Body of pancreas (tissue), 4 donors: Measurements from ENCODE around the gene ASB8. TPM values are rescaled to one million over a fixed set of nuclear protein-coding genes. Genes with fewer than 3 reads are reported as not detected.

Experiments
- ATAC-seq: fragments of 150-250 bp; one replicate; pipeline ENCODE4 v1.9.1; 2016
- DNase-seq, 4 donors: peaks; one replicate each; pipeline ENCODE4 v3.0.0-alpha.2; 2019
- H3K27ac ChIP-seq, 4 donors: fragments of 200-600 bp; sonication (generic); 1 replicate in 3 of 4; 2 replicates in 1 of 4; pipeline versions ENCODE4 v1.5.1 to v1.6.1; 2016 to 2019; ENCODE audit warnings: mild to moderate bottlenecking in 1 of 4, mixed read lengths in 1 of 4, moderate library complexity in 1 of 4
- H3K27me3 ChIP-seq, 2 donors: fragments of 200-600 bp; sonication (generic); one replicate each; pipeline ENCODE4 v1.6.0; 2016; ENCODE audit warnings: mild to moderate bottlenecking in 1 of 2
- H3K36me3 ChIP-seq, 2 donors: fragments of 200-600 bp; sonication (generic); replicated peaks in 1 of 2; 2 replicates each; pipeline ENCODE4 v1.5.1; 2016; ENCODE audit warnings: low read depth in 2 of 2; ENCODE audit not compliant: insufficient read depth in 1 of 2
- H3K4me1 ChIP-seq: fragments of 200-600 bp; sonication (generic); one replicate; pipeline ENCODE4 v1.6.0; 2016
- H3K4me3 ChIP-seq, 2 donors: fragments of 200-600 bp; sonication (generic); 1 replicate in 1 of 2; 2 replicates in 1 of 2; pipeline ENCODE4 v1.5.1; 2016 to 2019
- H3K9me3 ChIP-seq, 3 donors: fragments of 200-600 bp; sonication (generic); 1 replicate in 2 of 3; 2 replicates in 1 of 3; pipeline ENCODE4 v1.5.1; 2016
- POLR2A ChIP-seq, 3 donors: fragments of 450-650 bp; IDR thresholded peaks; one replicate each; pipeline ENCODE4 v1.6.1; 2016; ENCODE audit warnings: antibody characterized with exemption in 3 of 3, mild to moderate bottlenecking in 2 of 3
- WGBS, 2 donors: methylation state at CpG; one replicate each; pipeline ENCODE4 v1.1.5; 2017; 5-methylcytosine and 5-hydroxymethylcytosine counted together
- intact Hi-C: fragments of 100-400 bp; cut with DNase I; formaldehyde crosslinking; loops from one replicate; pipeline ENCODE4 v1.15.1; 2023
- total RNA-seq, 2 donors: library from RNA; depleted of rRNA; stranded (reverse); fragments of >200 nt; gene quantifications; one replicate each; pipeline ENCODE4 v1.1.0, GENCODE V29; 2016
- TF ChIP-seq, protein P1 (sequence below), 7 experiments: fragments of 450-650 bp in 4 of 7; fragments of 200-600 bp in 3 of 7; sonication (generic) in 3 of 7; IDR thresholded peaks; one replicate each; pipeline ENCODE4 v1.5.1; 2016 to 2019; ENCODE audit warnings: antibody characterized with exemption in 7 of 7

The ASB8 gene
- 10 to 100 TPM; 27.2 to 33.0 TPM for total RNA-seq

DNA sequence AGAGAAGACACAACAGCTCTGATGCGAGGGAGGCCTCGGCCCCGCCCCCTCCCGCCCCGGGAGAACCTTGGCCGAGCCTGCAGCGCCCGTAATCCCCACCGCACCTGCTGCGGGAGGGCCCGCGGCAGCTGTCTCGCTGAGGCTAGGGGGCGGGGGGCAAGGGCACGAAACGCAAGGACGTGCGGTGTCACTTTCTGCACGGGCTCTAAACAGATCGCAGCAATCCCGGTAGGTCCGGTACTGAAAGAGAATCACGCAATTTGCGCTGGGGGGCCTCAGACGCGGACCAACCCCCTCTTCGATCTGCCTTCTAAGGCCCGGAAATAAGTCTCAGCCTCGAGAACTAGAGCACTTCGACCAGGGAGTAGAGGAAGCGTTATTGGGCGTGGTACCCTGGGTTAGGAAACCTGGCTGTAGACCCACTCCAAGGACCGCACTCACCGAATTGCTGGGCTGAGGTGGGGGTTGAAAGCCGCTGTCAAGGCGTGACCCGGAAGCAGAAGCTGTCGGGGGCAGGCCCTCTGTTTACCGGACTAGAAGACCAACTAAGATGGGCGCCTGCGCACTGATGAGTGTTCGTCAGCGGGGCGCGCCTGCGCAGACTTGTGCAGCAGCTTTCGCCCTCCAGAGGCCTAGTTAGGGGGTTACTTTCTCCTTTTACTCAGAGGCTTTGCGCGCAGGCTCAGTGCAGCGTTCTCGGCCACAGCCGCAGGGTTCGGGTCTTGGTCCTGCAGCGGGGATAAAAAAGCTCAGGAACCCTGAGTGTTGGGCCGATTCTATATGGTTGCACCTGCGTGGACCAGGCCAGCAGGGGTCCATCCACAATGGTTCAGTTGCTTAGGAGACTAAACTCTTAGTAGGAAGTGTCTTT is at the start of gene ASB8:
Gene ASB8 (minus strand): TSS at position 498 of the 871 bp plus-strand sequence. CDS start 4,019 bp downstream, outside the sequence.
- H3K9me3 ChIP-seq: no peaks in the 10 kb centered on the region
- ATAC-seq (peak; percentile 100), DNase-seq (peak; percentile 99 to 100 (median 99))
- intact Hi-C loops: no loop called here
- peak within 1 kb of the TSS; percentile 47 to 89 for H3K4me3 ChIP-seq
- H3K27ac ChIP-seq: peak within 1 kb of the TSS; percentile 58 to 81 (median 75)
- peaks cover 0 to 3% of the 10 kb centered on the region in 2 donors for H3K36me3 ChIP-seq
- TF ChIP-seq, protein P1, sequence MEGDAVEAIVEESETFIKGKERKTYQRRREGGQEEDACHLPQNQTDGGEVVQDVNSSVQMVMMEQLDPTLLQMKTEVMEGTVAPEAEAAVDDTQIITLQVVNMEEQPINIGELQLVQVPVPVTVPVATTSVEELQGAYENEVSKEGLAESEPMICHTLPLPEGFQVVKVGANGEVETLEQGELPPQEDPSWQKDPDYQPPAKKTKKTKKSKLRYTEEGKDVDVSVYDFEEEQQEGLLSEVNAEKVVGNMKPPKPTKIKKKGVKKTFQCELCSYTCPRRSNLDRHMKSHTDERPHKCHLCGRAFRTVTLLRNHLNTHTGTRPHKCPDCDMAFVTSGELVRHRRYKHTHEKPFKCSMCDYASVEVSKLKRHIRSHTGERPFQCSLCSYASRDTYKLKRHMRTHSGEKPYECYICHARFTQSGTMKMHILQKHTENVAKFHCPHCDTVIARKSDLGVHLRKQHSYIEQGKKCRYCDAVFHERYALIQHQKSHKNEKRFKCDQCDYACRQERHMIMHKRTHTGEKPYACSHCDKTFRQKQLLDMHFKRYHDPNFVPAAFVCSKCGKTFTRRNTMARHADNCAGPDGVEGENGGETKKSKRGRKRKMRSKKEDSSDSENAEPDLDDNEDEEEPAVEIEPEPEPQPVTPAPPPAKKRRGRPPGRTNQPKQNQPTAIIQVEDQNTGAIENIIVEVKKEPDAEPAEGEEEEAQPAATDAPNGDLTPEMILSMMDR (IDR thresholded peaks at IDR 0.05): peak; percentile 13 to 73 (median 56)
- TF ChIP-seq POLR2A (IDR thresholded peaks at IDR 0.05): peak; percentile 17 to 72 (median 65)
- WGBS, 2 donors: 1% methylated on average over 39 to 56 of the region's 56 CpGs
- no peaks in the 10 kb centered on the region for H3K27me3 ChIP-seq
- H3K4me1 ChIP-seq: peaks cover 6% of the 10 kb centered on the region

DNA sequence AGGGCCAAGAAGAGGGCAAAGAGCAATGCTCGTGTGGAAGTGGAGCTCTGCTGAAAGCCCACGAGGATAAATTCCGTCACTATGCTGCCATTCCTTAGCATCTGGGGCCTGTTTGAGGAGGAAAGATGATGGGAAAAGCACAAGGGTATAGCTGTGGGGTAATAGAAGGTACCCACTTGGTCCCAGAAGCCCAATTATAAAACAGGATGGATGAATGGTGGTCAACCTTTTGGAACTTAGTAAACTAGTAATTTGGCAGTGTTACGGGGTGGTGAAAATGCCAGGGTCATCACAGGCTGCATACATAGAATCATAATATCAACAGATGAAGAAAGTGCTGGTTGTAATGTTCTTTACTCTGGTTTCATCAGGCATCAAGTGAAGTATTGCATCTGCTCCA is 45.9 kb upstream of the ASB8 start, which contains the start of gene OR10AD1:
Gene OR10AD1 (minus strand): TSS at position 101 of the 400 bp plus-strand sequence. CDS start 0 bp downstream, at position 101.
- ATAC-seq (no peak), DNase-seq (no peak)
- no peaks in the 10 kb centered on the region for H3K36me3 ChIP-seq
- 79 to 84% methylated on average over 4 of the region's 4 CpGs for WGBS, 2 donors
- H3K27ac ChIP-seq: no peak within 1 kb of the TSS
- H3K9me3 ChIP-seq: peaks cover 0 to 52% (median 0%) of the 10 kb centered on the region in 3 donors
- TF ChIP-seq, protein P1 (IDR thresholded peaks at IDR 0.05): no peak
- TF ChIP-seq POLR2A (IDR thresholded peaks at IDR 0.05): no peak
- no peak within 1 kb of the TSS for H3K4me3 ChIP-seq
- H3K27me3 ChIP-seq: no peaks in the 10 kb centered on the region
- H3K4me1 ChIP-seq: peaks cover 14% of the 10 kb centered on the region
- intact Hi-C loops: no loop called here

- H3K4me3 ChIP-seq: no peak overlapping the region
- no peak overlapping the region for H3K27ac ChIP-seq
- WGBS, 2 donors: 89 to 92% methylated on average over 8 of the region's 8 CpGs
- H3K27me3 ChIP-seq: no peaks in the 10 kb centered on the region
- no peak for ATAC-seq
- peaks cover 14% of the 10 kb centered on the region for H3K4me1 ChIP-seq
- intact Hi-C loops: no loop called here
- no peak for DNase-seq
- TF ChIP-seq, protein P1 (IDR thresholded peaks at IDR 0.05): no peak
- TF ChIP-seq POLR2A (IDR thresholded peaks at IDR 0.05): no peak
- no peaks in the 10 kb centered on the region for H3K36me3 ChIP-seq
- peaks cover 0 to 48% (median 0%) of the 10 kb centered on the region in 3 donors for H3K9me3 ChIP-seq
Observed at GRCh38 chr12:48202766-48203165, 45.5 kb upstream of the ASB8 start.

- TF ChIP-seq, protein P1 (IDR thresholded peaks at IDR 0.05): no peak
- TF ChIP-seq POLR2A (IDR thresholded peaks at IDR 0.05): no peak
- Histone ChIP-seq H3K4me3 (no peak overlapping the region), H3K27me3 (no peaks in the 10 kb centered on the region), H3K27ac (no peak overlapping the region), H3K4me1 (peaks cover 20% of the 10 kb centered on the region), H3K9me3 (peaks cover 0 to 39% (median 0%) of the 10 kb centered on the region in 3 donors), H3K36me3 (no peaks in the 10 kb centered on the region)
- WGBS, 2 donors: 85 to 98% methylated on average over 3 of the region's 3 CpGs
- intact Hi-C loops: no loop called here
- no peak for DNase-seq
- ATAC-seq: no peak
Observed at GRCh38 chr12:48201516-48201915, 44.2 kb upstream of the ASB8 start.
